MV-4-11 (cell line): ENCODE results near the gene SAMD5.

Source experiments
- DNase-seq: peaks from one replicate; lab custom pipeline; 2025; lab: John Stamatoyannopoulos, UW

Gene SAMD5

GRCh38 chr6:147567141-147567805, 58.8 kb downstream of the SAMD5 start:
- peak; percentile 11 for DNase-seq

GRCh38 chr6:147569788-147570187, 61.3 kb downstream of the SAMD5 start:
- DNase-seq = no peak

- no peak for DNase-seq
These were observed 62.2 kb downstream of the SAMD5 start for GRCh38 chr6:147570681-147571080.

GRCh38 chr6:147577488-147577887, 69.0 kb downstream of the SAMD5 start:
- no peak for DNase-seq

- no peak for DNase-seq
These were observed 69.7 kb downstream of the SAMD5 start for GRCh38 chr6:147578159-147578558.

- no peak for DNase-seq
These were observed 70.4 kb downstream of the SAMD5 start for GRCh38 chr6:147578883-147579282.

GRCh38 chr6:147579667-147580066, 71.2 kb downstream of the SAMD5 start:
- DNase-seq = no peak

GRCh38 chr6:147582991-147583390, 74.5 kb downstream of the SAMD5 start:
- DNase-seq = no peak

GRCh38 chr6:147585256-147585655, 76.8 kb downstream of the SAMD5 start:
- no peak for DNase-seq

- DNase-seq = no peak
These were observed 77.6 kb downstream of the SAMD5 start for GRCh38 chr6:147586044-147586443.

- DNase-seq = no peak
These were observed 79.4 kb downstream of the SAMD5 start for GRCh38 chr6:147587907-147588306.

- DNase-seq = no peak
These were observed 80.0 kb downstream of the SAMD5 start for GRCh38 chr6:147588469-147588868.

GRCh38 chr6:147589739-147590250, 81.3 kb downstream of the SAMD5 start:
- no peak for DNase-seq

GRCh38 chr6:147595961-147596360, 87.5 kb downstream of the SAMD5 start:
- DNase-seq = no peak

- no peak for DNase-seq
These were observed 95.0 kb downstream of the SAMD5 start for GRCh38 chr6:147603392-147604081.

GRCh38 chr6:147604373-147604772, 95.9 kb downstream of the SAMD5 start:
- DNase-seq = no peak

GRCh38 chr6:147611992-147612391, 103.5 kb downstream of the SAMD5 start:
- DNase-seq = no peak

- DNase-seq = no peak
These were observed 106.0 kb downstream of the SAMD5 start for GRCh38 chr6:147614501-147614900.

- no peak for DNase-seq
These were observed 107.4 kb downstream of the SAMD5 start for GRCh38 chr6:147615659-147616456.

- DNase-seq = no peak
These were observed 108.9 kb downstream of the SAMD5 start for GRCh38 chr6:147617366-147617765.

- DNase-seq = no peak
These were observed 110.0 kb downstream of the SAMD5 start for GRCh38 chr6:147618457-147618856.

- DNase-seq = peak; percentile 41
These were observed 110.4 kb downstream of the SAMD5 start for GRCh38 chr6:147618927-147619326.
